Fibroblast of villous mesenchyme (primary cell): ENCODE measurements around the gene ANKS1B. TPM values are rescaled to one million over a fixed set of nuclear protein-coding genes. Genes with fewer than 3 reads are reported as not detected.

ENCODE experiments used
- DNase-seq: peaks from one replicate; pipeline ENCODE4 v3.0.0-alpha.2; 2010; ENCODE audit warnings: low read depth
- H3K4me3 ChIP-seq: 2 replicates; pipeline ENCODE4 v1.5.1; 2011; ENCODE audit warnings: low read depth, mild to moderate bottlenecking, low read length
- total RNA-seq: library from RNA; depleted of rRNA; stranded (reverse); fragments of >200 nt; gene quantifications from 2 replicates; pipeline ENCODE4 v1.2.3, GENCODE V29; 2012
- TF ChIP-seq, protein P1 (sequence below): IDR thresholded peaks from 2 replicates; pipeline ENCODE4 v1.5.1; 2012; ENCODE audit warnings: low read depth, mild to moderate bottlenecking, low read length; ENCODE audit not compliant: insufficient read depth

The ANKS1B gene
- total RNA-seq, 1 donor, result 0.86 TPM

GRCh38 chr12:99709116-99709515, 275.6 kb downstream of the ANKS1B start:
- TF ChIP-seq, protein P1, sequence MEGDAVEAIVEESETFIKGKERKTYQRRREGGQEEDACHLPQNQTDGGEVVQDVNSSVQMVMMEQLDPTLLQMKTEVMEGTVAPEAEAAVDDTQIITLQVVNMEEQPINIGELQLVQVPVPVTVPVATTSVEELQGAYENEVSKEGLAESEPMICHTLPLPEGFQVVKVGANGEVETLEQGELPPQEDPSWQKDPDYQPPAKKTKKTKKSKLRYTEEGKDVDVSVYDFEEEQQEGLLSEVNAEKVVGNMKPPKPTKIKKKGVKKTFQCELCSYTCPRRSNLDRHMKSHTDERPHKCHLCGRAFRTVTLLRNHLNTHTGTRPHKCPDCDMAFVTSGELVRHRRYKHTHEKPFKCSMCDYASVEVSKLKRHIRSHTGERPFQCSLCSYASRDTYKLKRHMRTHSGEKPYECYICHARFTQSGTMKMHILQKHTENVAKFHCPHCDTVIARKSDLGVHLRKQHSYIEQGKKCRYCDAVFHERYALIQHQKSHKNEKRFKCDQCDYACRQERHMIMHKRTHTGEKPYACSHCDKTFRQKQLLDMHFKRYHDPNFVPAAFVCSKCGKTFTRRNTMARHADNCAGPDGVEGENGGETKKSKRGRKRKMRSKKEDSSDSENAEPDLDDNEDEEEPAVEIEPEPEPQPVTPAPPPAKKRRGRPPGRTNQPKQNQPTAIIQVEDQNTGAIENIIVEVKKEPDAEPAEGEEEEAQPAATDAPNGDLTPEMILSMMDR, result no peak
- no peak for DNase-seq
- H3K4me3 ChIP-seq, result no peak overlapping the region

GRCh38 chr12:99707883-99708282, 276.9 kb downstream of the ANKS1B start:
- TF ChIP-seq, protein P1, result no peak
- DNase-seq, result no peak
- no peak overlapping the region for H3K4me3 ChIP-seq

DNA sequence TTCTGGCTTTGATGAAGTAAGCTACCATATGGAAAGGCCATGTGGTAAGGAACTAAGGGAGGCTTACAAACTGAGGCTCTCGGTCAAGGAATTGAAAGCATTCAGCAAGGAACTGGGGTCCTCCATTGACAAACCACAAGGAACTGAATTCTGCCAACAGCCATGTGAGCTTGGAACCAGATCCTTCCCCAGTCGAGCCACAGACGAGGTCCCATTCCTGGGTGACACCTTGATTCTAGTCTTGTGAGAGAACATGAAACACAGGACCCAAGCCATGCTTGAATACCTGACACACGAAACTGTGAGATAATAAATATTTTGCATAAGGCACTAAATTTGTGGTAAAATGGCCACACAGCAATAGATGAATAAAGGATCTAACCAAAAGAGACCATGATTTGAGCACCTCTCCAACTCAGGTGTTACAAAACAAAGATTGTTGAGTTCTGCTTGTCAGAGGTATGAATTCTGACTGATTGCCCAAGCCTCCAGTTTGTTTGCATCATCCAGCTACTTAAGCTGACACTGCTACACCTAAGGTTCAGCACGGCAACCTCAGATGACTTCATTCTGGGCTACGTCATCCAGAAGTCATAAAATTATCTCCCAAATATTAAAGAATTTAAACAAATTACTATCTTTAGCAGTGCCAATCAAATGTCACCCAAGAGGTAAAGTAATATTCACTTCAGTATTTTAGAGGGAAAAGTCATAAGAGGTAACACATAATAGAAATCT, 277.8 kb downstream of the ANKS1B start:
- TF ChIP-seq, protein P1, result no peak
- H3K4me3 ChIP-seq, result no peak overlapping the region
- DNase-seq, result no peak

- TF ChIP-seq, protein P1, result no peak
Measured at GRCh38 chr12:99704458-99704857, 280.3 kb downstream of the ANKS1B start.

GRCh38 chr12:99704036-99704435, 280.7 kb downstream of the ANKS1B start:
- TF ChIP-seq, protein P1, result no peak
- no peak overlapping the region for H3K4me3 ChIP-seq
- DNase-seq, result no peak

More at GRCh38 chr12:99704458-99704857, 280.3 kb downstream of the ANKS1B start:
- H3K4me3 ChIP-seq, result no peak overlapping the region
- no peak for DNase-seq

DNA sequence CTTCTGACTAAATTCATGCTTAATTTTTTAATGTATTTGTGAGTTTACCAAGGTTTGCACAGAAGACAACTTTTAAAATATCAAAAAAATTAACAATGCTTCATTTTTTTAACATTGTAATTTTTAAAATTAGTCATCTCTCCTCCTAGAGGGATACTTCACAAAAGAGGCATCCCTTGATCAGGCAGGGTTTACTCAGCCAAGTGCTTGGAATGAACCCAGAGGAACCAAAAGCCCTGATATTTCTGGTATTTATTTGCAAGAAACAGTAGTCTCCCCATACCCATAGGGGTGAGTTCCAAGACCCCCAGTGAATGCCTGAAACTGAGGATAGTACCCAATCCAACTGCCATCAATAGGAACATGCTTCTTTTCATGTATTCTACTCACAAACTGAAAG, 284.7 kb downstream of the ANKS1B start:
- no peak for DNase-seq
- TF ChIP-seq, protein P1, result no peak
- no peak overlapping the region for H3K4me3 ChIP-seq

DNA sequence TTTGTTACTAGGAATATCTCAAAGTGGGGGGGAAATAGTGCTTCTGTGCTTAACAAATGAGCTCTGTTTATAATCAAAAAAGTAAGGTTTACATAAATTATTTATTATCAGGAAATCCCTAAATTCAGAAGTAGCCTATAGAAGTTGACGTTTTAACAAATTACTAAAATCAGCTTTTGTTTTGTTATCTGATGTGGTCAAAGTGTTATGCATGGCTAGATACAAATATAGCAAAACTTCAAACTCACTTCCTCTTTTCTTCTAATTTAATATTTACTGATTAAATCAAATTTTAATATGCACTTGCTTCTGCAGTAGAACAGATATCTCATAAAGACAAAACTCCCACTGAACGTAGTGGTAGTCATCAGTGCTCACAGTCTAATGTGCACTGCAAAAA, 289.7 kb downstream of the ANKS1B start:
- DNase-seq, result no peak
- H3K4me3 ChIP-seq, result no peak overlapping the region
- TF ChIP-seq, protein P1, result no peak
